Activated CD4-positive, alpha-beta T cell treated with anti-CD3 and anti-CD28 coated beads for 4 hours (primary cell): Measurements from ENCODE around the gene SUSD2.
A peak's percentile ranks its signal among the peaks of the same experiment; 100 is the strongest.
"Not testable (repeated sequence)": the region's sequence is repeated elsewhere in the genome, so short reads cannot be mapped to it uniquely, and the experiment has no call there.

ENCODE experiments used
- DNase-seq, 2 donors: peaks; one replicate each; pipeline ENCODE4 v3.0.0-alpha.2; 2020

SUSD2 gene

GRCh38 chr22:24216541-24217209, 35.4 kb downstream of the SUSD2 start:
- no peak for DNase-seq

DNA sequence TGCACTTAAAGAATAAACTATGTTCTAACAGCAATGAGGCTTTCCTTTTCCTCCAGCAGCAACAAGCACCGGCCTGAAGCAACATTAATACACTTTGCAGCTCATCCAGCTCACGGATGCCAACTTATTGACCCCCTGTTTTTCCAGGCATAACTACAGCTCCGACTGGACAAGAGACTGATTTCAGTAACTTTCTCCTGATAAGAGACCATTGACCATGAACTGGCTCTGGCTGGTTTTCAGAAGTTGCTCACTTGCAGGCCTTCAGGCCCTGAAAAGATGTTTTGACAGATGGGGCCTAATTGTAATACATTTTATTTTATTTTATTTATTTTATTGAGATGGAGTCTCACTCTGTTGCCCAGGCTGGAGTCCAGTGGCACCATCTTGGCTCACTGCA, 36.1 kb downstream of the SUSD2 start:
- DNase-seq = no peak

- no peak for DNase-seq
Observed at GRCh38 chr22:24219750-24220149, 38.5 kb downstream of the SUSD2 start.

- no peak for DNase-seq
Observed at GRCh38 chr22:24224468-24224867, 43.2 kb downstream of the SUSD2 start.

DNA sequence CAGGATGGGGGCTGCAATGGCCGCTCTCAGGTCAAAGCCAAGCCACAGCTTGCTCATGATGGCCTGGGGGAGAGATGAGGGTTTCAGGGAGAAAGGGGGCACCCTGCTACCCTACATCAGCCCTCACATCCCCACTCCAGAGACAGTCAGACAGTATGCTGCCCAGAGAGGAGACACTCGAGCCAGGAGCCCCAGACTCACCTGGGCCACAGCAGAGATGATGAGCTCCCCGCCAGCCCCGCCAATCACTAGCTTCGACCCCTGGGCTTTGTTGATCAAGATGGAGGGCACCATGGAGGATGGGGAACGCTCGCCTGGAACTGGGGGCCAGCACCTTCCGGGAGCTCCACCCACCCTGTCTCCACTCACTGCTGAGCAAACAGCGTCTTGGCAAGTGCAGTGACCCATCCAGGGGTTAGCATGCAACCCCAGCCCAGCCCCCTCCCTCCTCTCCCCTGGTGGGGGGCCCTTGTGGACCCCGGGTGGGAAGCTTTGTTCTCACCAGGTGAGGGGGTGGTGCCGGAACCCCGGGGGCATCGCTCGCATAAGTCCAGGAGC, 43.8 kb downstream of the SUSD2 start:
- DNase-seq = no peak

DNA sequence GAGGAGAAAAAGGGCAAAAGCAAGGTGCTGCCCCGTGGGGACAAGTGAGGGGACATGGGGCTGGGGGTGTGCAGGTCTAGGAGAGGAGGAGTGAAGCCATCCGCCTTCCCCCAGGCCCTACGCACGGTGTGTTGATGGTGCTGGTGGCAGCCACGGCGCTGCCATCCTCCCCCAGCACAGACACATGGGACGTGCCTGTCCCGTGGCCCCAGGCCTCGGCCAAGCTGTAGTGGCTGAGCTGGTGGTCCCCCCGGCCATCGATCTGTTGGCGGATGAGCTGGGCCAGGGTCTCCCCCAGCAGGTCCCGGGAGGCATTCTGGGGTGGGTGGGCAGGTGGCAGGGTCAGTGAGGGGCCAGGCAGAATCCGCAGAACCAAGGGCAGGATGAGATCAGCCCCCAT, 44.7 kb downstream of the SUSD2 start:
- no peak for DNase-seq

GRCh38 chr22:24230911-24231656, 49.8 kb downstream of the SUSD2 start:
- peak; percentile 59 to 68 for DNase-seq

DNA sequence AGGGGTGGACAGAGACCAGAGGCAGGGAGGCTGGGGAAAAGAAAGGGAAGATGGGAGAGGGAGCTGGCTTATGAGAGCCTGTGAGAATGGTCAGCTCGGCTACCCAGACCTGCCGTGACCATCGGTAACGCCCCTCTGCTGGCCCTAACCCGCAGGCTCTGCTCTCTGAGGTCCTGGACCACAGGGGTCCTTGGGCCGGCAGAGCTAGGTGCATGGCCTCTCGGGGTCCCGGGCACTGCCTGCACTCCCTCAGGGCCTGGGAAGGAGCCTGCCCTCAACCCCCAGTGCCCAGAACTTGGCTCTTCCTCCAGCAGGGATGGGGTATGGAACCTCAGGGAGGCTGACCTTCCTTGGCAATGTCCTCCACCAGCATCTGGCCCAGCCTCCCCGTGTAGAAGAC, 50.4 kb downstream of the SUSD2 start:
- no peak for DNase-seq

GRCh38 chr22:24232124-24232523, 50.8 kb downstream of the SUSD2 start:
- no peak for DNase-seq

- no peak for DNase-seq
Observed at GRCh38 chr22:24232725-24233124, 51.4 kb downstream of the SUSD2 start.

GRCh38 chr22:24233235-24233634, 51.9 kb downstream of the SUSD2 start:
- no peak for DNase-seq

DNA sequence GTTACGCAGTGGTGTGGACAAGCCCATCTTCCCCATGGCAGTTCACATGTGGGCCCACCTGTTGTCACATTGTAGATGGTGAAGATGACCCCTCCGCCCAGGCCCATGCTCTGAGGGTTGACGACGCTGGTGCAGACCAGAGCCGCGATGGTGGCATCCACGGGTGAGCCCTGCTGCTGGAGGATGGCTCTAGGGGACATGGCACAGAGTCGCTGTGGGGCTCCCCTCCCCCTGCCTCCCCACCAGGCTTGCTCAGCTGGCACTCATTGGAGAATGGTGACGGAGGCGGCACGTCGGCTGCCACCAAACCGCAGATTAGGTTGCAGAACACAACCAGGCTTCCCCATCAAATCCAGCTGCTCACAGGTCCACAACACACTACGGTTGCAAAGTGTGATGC, 52.5 kb downstream of the SUSD2 start:
- no peak for DNase-seq

DNA sequence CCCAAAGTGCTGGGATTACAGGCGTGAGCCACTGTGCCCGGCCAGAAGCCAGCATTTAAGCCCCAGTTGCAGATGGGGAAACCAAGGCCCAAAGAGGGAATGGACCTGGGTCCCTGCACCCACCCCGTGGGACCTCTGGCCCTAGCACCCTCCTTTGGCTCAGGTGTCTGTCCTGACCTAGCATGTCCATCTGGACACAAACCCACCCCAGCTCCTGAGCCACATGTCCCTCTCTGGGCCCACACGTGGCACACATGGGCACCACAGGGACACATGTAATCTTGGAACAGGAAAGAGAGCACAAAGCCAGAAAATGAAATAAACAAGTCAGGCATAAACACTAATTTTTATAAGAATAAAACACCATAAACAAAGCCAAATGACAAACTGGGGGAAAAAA, 54.0 kb downstream of the SUSD2 start:
- no peak for DNase-seq

DNA sequence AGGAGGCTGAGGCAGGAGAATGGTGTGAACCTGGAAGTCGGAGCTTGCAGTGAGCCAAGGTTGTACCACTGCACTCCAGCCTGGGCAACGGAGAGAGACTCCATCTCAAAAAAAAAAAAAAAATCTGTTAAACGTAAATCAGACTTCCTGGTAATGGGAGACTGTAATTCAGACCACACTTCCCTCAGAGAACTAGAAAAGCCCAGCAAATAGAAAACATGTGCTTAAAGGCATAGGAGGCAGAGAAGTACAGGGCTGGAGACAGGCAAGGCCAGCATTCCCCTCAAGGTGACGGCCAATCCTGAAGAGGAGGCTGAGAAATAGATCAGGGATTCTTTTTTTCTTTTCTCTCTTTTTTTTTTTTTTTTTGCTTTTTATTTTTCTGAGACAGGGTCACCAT, 55.4 kb downstream of the SUSD2 start:
- DNase-seq = no peak

- DNase-seq = not testable (repeated sequence)
Observed at GRCh38 chr22:24238101-24238694, 56.9 kb downstream of the SUSD2 start.
